Mesothelial cell of epicardium (in vitro differentiated cells): ENCODE data around the gene CD9. TPM values are rescaled to one million over a fixed set of nuclear protein-coding genes. Genes with fewer than 3 reads are reported as not detected.

Source experiments
- DNase-seq, 2 experiments: peaks; one replicate each; pipeline ENCODE4 v3.0.0; 2021; ENCODE audit warnings: low spot score in 2 of 2; ENCODE audit not compliant: unreplicated experiment in 2 of 2
- H3K27ac Mint-ChIP-seq: 2 replicates; pipeline ENCODE4 v1.8.0; 2021; ENCODE audit warnings: mixed read lengths
- H3K27me3 Mint-ChIP-seq: 2 replicates; pipeline ENCODE4 v1.8.0; 2021; ENCODE audit warnings: low read depth, mixed read lengths
- H3K36me3 Mint-ChIP-seq: 2 replicates; pipeline ENCODE4 v1.8.0; 2021; ENCODE audit warnings: mixed read lengths
- H3K4me1 Mint-ChIP-seq: 2 replicates; pipeline ENCODE4 v1.8.0; 2021; ENCODE audit warnings: mixed read lengths
- H3K4me3 Mint-ChIP-seq: 2 replicates; pipeline ENCODE4 v1.8.0; 2021; ENCODE audit warnings: mild to moderate bottlenecking, moderate library complexity, mixed read lengths
- H3K9me3 Mint-ChIP-seq: 2 replicates; pipeline ENCODE4 v1.8.0; 2021; ENCODE audit warnings: mixed read lengths
- CTCF ChIP-seq: fragments of 200-600 bp; sonication (generic); IDR thresholded peaks from one replicate; pipeline ENCODE4 v1.5.0; 2021; ENCODE audit warnings: antibody characterized with exemption; ENCODE audit not compliant: unreplicated experiment
- total RNA-seq: library from RNA; stranded (reverse); gene quantifications from 3 replicates; pipeline ENCODE4 v1.2.1, GENCODE V29; 2021

Gene CD9
- total RNA-seq, 1 donor from 2014 or later = 22.3 TPM

- TF ChIP-seq CTCF = no peak
- Mint-ChIP-seq H3K9me3 (no peaks in the 10 kb centered on the region), H3K4me3 (peak overlapping the region; percentile 72), H3K27me3 (peaks cover 7% of the 10 kb centered on the region), H3K27ac (peak overlapping the region; percentile 92), H3K4me1 (peaks cover 24% of the 10 kb centered on the region), H3K36me3 (no peaks in the 10 kb centered on the region)
- no peak for DNase-seq
These were observed 77.8 kb downstream of the CD9 start for GRCh38 chr12:6277982-6278438.

- H3K4me3 Mint-ChIP-seq = peak overlapping the region; percentile 72
- H3K27ac Mint-ChIP-seq = peak overlapping the region; percentile 92
These were observed 78.4 kb downstream of the CD9 start for GRCh38 chr12:6278439-6279255.

DNA sequence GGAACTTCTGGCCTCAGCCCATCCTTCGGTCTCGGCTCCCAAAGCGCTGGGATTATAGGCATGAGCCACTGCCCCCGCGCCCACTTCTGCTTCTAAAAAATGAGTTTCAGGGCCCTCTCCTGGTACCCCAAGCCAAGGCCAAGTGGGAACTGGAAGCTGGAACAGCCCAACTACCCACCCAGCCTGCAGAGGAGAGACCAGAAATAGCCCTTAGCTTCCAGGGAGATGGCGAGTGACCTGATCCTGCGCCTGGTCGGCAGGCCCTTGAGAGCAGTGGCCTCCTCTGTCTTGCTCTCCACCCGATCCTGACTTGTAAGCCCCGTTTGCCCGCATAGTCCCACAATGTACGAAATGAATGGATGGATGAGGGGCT is 79.0 kb downstream of the CD9 start:
- TF ChIP-seq CTCF = no peak
- Mint-ChIP-seq H3K36me3 (no peaks in the 10 kb centered on the region), H3K4me1 (peaks cover 12% of the 10 kb centered on the region), H3K9me3 (no peaks in the 10 kb centered on the region), H3K27ac (no peak overlapping the region), H3K4me3 (peak overlapping the region; percentile 34), H3K27me3 (peaks cover 7% of the 10 kb centered on the region)
- no peak for DNase-seq

More at GRCh38 chr12:6278439-6279255, 78.4 kb downstream of the CD9 start:
- peaks cover 17% of the 10 kb centered on the region for H3K4me1 Mint-ChIP-seq
- H3K27me3 Mint-ChIP-seq = peaks cover 7% of the 10 kb centered on the region
- DNase-seq = peak; percentile 81 to 94
- H3K36me3 Mint-ChIP-seq = no peaks in the 10 kb centered on the region
- no peaks in the 10 kb centered on the region for H3K9me3 Mint-ChIP-seq
- peak; percentile 94 for TF ChIP-seq CTCF

- peaks cover 7% of the 10 kb centered on the region for H3K27me3 Mint-ChIP-seq
These were observed 79.4 kb downstream of the CD9 start for GRCh38 chr12:6279631-6280030.

DNA sequence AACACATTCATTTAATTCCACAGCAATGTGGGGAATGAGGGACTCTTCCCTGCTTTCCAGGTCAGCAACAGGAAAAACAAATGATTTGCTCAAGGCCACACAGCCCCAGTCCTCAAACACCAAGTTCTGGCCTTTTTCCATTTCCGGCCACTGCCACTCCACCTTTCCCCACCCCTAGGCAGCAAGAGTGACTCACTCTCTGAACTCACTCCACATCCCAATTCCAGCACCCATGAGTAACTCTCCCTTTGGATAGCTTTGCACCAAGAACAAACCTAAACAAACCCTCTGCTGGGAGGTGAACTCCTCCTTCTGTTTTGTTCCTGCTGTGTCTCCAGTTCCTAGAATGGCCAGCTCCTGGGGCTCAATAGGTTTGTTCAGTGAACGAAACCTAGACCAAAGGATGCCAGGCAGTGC is 79.9 kb downstream of the CD9 start:
- no peak for TF ChIP-seq CTCF
- no peaks in the 10 kb centered on the region for H3K36me3 Mint-ChIP-seq
- peaks cover 6% of the 10 kb centered on the region for H3K4me1 Mint-ChIP-seq
- H3K27ac Mint-ChIP-seq = no peak overlapping the region
- H3K4me3 Mint-ChIP-seq = no peak overlapping the region
- peaks cover 8% of the 10 kb centered on the region for H3K27me3 Mint-ChIP-seq
- H3K9me3 Mint-ChIP-seq = no peaks in the 10 kb centered on the region
- no peak for DNase-seq

More at GRCh38 chr12:6279631-6280030, 79.4 kb downstream of the CD9 start:
- Mint-ChIP-seq H3K27ac (no peak overlapping the region), H3K4me3 (peak overlapping the region; percentile 34), H3K36me3 (no peaks in the 10 kb centered on the region), H3K4me1 (peaks cover 10% of the 10 kb centered on the region), H3K9me3 (no peaks in the 10 kb centered on the region)
- TF ChIP-seq CTCF = no peak
- DNase-seq = no peak
